Activated gamma-delta T cell (primary cell): ENCODE data around the gene EXOC3L1.
A peak's percentile ranks its signal among the peaks of the same experiment; 100 is the strongest.

Experiments
- DNase-seq: peaks from one replicate; lab custom pipeline; 2025; lab: John Stamatoyannopoulos, UW

Gene EXOC3L1

GRCh38 chr16:67164599-67165061 lies 25.3 kb downstream of the EXOC3L1 start, which contains the start of gene HSF4:
Gene HSF4 (plus strand): TSS chr16:67164745. CDS start chr16:67164812, 67 bp downstream.
- no peak for DNase-seq

DNA sequence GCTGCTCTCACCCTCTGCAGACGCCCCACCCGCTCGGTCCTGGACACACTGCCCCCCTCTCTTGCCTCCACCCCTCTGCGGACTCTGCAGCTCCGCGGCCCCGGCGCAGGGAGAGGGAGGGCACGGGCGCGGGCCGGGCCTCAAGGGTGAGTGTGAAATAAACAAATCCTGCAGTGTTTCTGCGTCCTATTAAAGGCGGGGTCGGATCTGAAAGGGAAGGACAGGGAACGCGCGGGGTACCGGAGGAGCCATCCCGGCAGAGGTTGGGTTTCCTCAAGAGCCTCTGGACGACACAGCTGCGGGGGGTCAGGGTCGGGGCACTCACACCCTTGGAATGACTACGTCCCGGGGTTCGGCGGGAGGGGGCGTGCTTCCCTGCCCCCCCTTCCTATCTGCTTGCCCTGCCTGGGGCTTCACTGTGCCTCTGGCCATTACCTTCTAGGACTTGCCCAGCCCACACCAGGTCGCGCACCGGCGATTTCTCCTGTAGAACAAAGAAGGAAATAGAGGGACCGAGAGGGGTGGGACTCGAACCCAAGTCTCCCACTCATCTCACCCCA lies 25.9 kb downstream of the EXOC3L1 start:
- no peak for DNase-seq

DNA sequence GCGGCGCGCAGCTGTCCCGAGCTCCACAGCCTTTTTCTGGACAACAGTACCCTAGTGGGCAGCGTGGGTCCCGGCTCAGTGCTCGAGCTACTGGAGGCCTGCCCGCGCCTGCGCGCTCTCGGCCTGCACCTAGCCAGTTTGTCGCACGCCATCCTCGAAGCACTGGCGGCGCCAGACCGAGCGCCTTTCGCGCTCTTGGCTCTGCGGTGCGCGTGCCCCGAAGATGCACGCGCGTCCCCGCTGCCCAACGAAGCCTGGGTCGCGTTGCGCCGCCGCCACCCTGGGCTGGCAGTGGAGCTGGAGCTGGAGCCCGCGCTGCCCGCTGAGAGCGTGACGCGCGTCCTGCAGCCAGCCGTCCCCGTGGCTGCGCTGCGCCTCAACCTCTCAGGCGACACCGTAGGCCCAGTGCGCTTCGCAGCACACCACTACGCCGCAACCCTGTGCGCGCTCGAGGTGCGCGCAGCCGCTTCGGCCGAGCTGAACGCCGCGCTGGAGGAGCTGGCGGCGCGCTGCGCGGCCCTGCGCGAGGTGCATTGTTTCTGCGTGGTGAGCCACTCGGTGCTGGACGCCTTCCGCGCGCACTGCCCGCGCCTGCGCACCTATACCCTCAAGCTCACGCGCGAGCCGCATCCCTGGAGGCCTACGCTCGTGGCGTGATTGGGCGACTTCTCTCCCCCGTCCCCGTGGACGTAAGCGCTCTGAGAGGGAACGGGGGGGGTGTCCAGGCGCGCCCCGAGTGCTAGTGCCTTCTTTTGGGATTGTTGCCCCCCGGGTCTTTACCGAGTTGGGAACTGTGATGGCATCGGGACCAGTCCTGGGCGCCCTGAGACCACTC lies 26.6 kb downstream of the EXOC3L1 start:
- DNase-seq, result no peak

- DNase-seq, result no peak
These were observed 27.3 kb downstream of the EXOC3L1 start for GRCh38 chr16:67162506-67163163.

- no peak for DNase-seq
These were observed 28.3 kb downstream of the EXOC3L1 start for GRCh38 chr16:67161595-67162058.

DNA sequence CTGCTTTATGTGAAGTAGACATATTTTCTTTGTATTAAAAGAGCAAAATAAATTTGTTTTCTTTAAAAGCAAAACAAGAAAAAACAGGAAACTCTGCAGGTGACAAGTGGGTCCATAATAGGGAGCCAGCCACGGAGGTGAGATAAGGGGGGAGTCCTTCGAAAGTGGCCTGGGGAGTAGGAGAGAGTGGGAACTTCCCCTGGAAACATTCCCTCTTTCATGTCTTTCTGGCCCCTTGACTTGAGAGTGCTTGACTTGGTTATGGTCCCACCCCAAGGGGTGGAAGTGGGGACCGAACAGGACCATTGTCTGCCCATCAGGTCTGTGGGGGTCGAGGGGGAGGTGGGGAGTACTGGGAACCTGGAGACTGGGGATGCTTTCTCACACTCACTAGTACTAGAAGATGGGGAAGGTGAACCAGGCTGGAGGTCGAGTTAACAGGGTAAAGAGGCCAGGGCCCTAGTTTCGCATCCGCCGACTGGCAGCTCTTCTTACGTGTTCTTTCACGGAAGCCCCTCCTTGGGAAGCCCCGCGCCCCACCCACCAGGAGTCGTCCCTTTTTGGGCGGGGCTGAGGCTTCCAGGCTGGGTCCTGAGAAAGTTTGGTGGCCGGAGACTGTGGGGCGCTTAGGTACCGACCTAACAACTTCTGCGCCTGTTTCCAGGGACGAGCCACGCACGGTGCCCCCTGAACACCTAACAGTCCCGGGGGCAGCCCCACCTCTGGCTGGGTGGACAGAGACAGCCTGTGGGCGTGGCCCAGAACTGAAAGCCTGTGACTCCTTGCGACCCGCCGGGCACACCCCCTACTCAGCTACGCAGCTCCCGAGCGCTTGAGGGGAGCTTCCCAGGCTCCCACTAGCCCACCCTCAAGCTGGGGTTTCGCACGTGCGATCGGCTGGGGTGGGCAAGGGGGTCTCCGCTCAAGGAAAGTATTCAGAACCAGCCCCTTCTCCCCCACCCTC lies 31.0 kb downstream of the EXOC3L1 start:
- no peak for DNase-seq

DNA sequence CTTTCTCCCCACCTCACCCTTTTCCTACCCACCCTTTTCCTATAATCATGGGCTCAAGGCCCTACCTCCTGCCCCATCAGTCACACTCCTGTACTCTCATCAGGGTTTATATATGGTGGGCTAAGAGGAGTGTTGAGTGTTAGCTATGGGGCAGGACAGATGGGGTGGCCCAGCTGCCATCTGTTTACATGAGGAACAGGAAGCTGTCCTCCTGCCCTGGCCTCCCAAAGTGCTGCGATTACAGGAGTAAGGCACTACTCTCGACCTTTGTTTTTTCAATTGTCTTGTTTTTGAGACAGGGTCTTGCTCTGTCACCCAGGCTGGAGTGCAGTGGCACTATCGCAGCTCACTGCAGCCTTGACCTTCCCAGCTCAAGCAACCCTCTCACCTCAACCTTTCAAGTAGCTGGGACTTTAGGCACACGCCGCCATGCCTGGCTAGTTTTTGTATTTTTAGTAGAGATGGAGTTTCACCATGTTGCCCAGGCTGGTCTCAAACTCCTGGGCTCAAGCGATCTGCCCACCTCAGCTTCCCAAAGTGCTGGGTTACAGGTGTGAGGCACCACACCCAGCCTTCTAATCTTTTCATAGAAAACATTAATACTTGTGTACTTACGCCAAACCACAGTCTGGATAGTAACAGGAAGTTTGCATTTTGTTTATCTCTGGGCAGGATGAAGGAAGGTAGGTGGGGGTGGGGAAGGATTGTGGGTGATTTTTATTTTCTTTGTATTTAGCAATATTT lies 31.9 kb downstream of the EXOC3L1 start:
- DNase-seq, result no peak

DNA sequence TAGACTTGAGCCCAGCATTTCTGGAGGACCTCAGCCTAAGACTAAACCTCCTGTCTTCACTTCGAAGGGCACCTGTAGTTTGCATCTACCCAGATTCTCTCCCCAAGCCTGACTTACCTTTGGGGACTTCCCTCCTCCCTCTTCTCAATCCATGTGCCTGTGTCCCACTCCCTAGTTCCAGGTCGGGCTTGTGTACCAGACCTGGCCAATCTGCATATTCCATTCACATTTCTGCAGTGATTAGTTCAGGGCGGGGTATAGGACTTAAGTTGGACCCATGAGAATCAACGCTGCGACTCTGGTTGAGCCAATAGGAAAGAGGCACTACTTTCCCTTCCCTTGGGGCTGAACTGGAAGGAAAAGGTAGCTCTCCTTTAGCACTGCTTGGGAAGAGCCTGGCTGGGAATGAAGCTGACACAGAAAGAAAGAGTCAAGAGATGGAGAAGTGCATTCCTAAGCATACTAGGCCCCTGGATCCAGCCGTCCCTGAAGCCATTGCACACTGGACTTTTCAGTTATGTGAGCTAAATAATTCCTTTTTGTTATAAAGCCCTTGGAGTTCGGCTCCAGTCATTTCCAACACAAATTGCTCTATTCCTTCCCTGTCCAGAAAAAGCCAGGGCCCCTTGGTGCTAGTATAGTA lies 32.7 kb downstream of the EXOC3L1 start:
- no peak for DNase-seq

GRCh38 chr16:67156143-67156844 lies 33.6 kb downstream of the EXOC3L1 start:
- no peak for DNase-seq

GRCh38 chr16:67155295-67156142 lies 34.4 kb downstream of the EXOC3L1 start:
- DNase-seq, result peak; percentile 66

GRCh38 chr16:67154578-67155294 lies 35.2 kb downstream of the EXOC3L1 start:
- DNase-seq, result no peak

- no peak for DNase-seq
These were observed 38.4 kb downstream of the EXOC3L1 start for GRCh38 chr16:67151431-67152097.

- DNase-seq, result no peak
These were observed 39.0 kb downstream of the EXOC3L1 start, which contains the start of gene B3GNT9 for GRCh38 chr16:67150833-67151396. Gene B3GNT9 (minus strand): TSS chr16:67150998. CDS start chr16:67150485, 513 bp downstream.

DNA sequence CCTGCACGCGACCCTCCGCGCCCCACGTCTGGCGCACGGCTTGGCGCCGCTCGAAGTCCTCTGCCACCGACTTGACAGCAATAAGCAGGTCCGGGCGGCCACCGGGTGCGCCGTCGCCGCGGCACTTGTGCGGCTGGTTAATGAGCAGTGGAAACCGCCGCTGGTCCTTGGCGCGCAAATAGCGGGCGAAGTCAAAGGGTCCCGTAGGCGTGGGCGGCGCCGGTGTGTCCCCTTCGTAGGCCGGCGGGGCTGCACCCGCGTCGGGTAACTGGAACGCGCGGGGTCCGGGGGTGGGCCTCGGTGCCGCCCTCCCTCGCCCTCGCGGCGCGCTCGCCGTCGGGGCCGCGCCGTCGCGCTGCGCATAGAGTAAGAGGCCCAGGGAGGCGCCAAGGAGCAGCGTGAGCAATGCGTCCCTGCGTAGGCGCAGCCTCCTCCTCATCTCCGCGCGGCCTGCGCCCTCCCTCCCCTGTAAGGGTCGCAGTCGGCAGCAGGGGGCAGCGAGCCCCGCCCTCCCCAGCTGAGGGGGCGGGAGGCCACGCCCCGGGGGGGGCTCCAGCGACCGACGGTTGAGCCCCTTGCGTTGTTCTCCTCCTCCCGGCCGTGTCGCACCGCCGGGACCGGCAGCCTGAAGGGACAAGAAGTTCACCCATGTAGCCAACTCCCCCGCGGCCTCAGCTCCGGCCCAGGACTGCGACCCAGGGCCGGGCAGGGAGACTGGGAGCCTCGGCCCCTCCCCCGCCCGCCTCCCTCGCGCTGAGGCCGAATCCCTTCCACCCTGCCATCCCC lies 39.7 kb downstream of the EXOC3L1 start:
- no peak for DNase-seq

- no peak for DNase-seq
These were observed 40.5 kb downstream of the EXOC3L1 start for GRCh38 chr16:67149276-67150046.
